GM12801 (cell line): ENCODE measurements around the gene PNISR.

Experiments used
- CTCF ChIP-seq: IDR thresholded peaks from one replicate; pipeline ENCODE4 v1.5.1; 2011; ENCODE audit warnings: control low read depth; ENCODE audit not compliant: insufficient read length; ENCODE audit errors: extremely low read depth

Gene PNISR

DNA sequence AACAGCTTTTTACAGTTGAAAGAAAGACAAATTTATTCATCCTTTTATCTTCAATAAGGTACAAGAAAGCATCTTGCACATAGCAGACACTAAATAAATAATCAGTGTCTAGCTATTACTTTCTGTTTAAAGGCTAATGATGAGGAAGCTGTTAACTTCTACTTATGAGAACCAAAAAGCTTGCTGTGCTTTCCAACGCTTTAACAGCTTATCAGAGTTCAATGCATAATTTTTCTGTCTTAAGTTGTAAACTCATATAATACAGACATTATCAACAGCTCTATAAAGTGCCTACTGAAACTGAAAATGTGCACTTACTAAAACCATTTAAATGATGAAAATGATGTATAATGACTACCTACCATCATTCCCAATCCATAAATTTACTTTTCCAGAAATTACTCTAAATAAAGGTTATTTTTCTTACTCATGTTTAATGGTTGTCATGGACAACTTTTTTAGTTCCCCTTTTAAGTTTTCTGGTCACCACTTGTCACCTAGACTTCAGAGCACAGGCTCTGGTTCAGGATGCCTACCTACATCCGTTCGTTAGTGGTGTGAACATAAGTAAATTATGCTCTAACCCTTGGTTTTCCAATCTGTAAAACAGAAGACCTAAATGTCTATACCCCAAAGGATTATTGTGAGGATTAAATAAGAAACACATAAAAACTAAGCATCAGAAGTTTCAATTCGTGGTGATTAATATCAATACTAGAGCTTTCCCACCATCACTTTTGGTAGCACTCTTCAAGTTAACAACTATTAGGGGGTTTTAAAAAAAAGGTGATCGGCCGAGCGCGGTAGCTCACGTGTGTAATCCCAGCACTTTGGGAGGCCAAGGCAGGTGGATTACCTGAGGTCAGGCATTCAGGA lies 8.0 kb downstream of the PNISR start:
- TF ChIP-seq CTCF, result no peak

GRCh38 chr6:99416226-99416625 lies 8.9 kb downstream of the PNISR start:
- no peak for TF ChIP-seq CTCF

DNA sequence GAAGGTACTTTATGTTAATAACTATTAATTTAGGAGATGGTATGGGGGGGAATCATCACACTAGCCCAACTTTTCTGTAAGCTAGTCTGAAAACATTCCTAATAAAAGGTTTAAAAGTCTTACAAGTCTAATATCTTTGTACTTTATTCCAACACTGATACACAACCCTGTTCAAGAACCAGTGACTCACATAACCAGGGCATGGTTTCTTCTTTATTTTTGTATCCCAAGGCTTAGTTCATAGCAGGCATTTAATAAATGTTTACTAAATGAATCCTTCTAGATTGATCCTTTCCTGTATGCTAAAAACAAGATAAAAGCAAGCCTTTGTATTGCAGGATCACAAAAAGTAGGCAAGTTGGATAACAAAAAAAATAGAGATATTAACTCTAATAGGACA lies 9.7 kb downstream of the PNISR start:
- TF ChIP-seq CTCF, result no peak

- no peak for TF ChIP-seq CTCF
These were observed 13.0 kb downstream of the PNISR start for GRCh38 chr6:99412065-99412464.

GRCh38 chr6:99409672-99410071 lies 15.4 kb downstream of the PNISR start:
- TF ChIP-seq CTCF, result no peak

- no peak for TF ChIP-seq CTCF
These were observed 18.0 kb downstream of the PNISR start for GRCh38 chr6:99407076-99407475.

DNA sequence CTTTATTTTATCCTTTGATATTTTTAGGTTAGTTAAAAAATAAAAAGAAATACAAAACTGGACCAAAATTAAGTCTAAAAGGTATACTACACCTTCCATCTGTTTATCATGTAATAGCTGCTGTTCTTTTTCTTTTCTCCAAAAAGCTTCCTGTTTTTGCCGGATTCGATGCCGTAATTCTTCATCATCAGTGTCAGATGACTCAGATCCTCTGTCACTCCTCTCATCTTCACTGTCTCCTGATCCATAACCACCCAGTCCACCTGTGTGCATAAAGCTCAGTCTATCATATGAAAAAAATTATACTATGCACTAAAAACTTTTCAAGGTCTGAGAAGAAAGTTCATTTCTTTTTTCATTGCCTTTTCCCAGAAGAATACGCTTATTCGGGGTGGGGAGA lies 22.7 kb downstream of the PNISR start:
- TF ChIP-seq CTCF, result no peak

DNA sequence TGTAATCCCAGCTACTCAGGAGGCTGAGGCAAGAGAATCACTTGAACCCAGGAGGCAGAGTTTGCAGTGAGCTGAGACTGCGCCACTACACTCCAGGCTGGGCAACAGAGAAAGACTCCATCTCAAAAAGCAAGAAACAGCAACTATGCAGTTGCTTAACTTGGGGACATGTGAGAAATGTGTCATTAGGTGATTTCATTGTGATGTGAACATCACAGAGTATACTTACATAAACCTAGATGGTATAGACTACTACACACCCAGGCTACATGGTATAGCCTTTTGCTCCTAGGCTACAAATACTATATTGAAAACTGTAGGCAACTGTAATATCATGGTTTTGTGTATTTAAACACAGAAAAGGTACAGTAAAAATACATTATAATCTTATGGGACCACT lies 27.8 kb downstream of the PNISR start:
- TF ChIP-seq CTCF, result no peak
